ENCODE data around the gene GRPEL1.
"Not testable (repeated sequence)": the region's sequence is repeated elsewhere in the genome, so short reads cannot be mapped to it uniquely, and the experiment has no call there.

The GRPEL1 gene

DNA sequence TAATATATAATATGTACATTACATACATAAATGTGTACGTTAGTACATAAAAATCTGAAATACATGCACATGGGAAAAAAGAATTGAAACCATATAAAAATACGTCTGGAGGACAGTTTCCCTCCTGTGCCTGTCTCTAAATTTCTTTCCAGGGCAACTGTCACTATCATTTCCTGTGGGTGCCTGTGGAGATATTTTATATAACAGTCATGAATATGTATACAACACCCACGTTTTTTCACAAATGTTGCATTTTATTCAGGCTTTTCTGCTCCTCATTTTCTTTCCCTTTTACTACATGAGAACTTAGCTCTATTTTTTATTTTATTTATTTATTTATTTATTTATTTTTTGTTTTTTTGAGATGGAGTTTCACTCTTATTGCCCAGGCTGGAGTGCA is 24.2 kb upstream of the GRPEL1 start:
- no peak overlapping the region for H3K4me3 ChIP-seq (replicated peaks; ENCODE audit: low read depth, low read length)

DNA sequence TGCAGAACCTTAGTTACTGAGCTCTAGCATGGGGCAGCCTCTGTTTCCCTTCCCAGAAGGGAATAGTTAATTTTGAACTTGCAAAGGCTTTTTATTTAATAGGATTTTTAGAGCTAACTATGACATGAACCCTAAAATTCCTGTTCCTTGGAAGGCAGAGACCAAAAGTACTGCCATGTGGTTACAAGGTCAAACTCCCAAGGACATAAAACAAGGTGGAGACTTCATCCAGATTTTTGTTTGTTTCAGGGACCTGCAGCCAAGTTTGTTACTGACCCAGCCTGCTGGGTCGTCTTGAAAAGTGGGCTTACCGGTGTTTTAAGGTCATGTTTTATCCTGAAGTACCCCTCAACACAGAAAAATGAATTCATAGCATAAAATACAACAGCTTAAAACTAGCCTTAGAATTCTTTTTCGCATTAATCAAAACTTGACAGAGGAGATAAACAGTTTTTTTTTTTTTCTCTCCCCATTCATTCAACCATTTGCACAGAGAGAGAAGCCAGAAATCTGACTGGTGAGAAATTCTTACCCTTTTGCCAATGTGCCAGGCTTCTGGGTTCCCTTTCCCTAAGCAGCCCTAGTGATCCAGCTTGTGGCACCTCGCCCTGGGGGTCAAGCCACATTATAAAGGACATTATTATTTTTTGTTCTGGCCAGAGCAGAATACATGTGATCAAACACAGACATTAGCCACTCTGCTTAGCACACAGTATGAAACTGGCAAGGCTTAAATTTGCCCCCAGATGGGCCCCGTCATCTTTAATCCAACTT is 21.5 kb upstream of the GRPEL1 start:
- H3K4me3 ChIP-seq (replicated peaks; ENCODE audit: low read depth, low read length), result no peak overlapping the region
- no peak for TF ChIP-seq CTCF (IDR thresholded peaks at IDR 0.05; ENCODE audit: low read depth, low read length, missing control alignments)
- no peak for DNase-seq (ENCODE audit: extremely low read depth, low read depth)

More for the DNA sequence above, 24.2 kb upstream of the GRPEL1 start:
- TF ChIP-seq CTCF (IDR thresholded peaks at IDR 0.05; ENCODE audit: low read depth, low read length, missing control alignments), result no peak
- no peak for DNase-seq (ENCODE audit: extremely low read depth, low read depth)

GRCh38 chr4:7087036-7087435 is 19.2 kb upstream of the GRPEL1 start:
- no peak for TF ChIP-seq CTCF (IDR thresholded peaks at IDR 0.05; ENCODE audit: low read depth, low read length, missing control alignments)
- DNase-seq (ENCODE audit: extremely low read depth, low read depth), result no peak
- no peak overlapping the region for H3K4me3 ChIP-seq (replicated peaks; ENCODE audit: low read depth, low read length)

DNA sequence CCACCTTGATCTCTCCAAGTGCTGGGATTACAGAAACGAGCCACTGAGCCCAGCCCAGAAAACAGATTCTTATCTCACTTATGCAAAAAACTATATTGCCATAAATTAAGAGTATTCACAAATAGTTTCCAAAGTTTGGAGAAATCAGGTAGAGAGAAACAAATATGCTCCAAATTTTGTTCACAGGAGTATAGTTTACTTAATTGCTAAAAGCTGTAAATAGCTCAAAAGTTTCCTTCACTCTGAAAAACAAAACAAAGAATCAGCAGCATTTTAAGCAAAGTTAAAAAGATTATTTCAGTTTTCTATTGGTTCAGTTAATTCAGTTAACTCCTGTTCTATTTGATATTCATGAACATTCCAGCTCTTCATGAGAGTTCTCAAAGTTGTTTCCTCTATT is 18.5 kb upstream of the GRPEL1 start:
- H3K4me3 ChIP-seq (replicated peaks; ENCODE audit: low read depth, low read length), result no peak overlapping the region
- no peak for DNase-seq (ENCODE audit: extremely low read depth, low read depth)
- no peak for TF ChIP-seq CTCF (IDR thresholded peaks at IDR 0.05; ENCODE audit: low read depth, low read length, missing control alignments)

- H3K4me3 ChIP-seq (replicated peaks; ENCODE audit: low read depth, low read length); DNase-seq (ENCODE audit: extremely low read depth, low read depth): not testable (repeated sequence)
These were observed 16.7 kb upstream of the GRPEL1 start for GRCh38 chr4:7084564-7084961.

DNA sequence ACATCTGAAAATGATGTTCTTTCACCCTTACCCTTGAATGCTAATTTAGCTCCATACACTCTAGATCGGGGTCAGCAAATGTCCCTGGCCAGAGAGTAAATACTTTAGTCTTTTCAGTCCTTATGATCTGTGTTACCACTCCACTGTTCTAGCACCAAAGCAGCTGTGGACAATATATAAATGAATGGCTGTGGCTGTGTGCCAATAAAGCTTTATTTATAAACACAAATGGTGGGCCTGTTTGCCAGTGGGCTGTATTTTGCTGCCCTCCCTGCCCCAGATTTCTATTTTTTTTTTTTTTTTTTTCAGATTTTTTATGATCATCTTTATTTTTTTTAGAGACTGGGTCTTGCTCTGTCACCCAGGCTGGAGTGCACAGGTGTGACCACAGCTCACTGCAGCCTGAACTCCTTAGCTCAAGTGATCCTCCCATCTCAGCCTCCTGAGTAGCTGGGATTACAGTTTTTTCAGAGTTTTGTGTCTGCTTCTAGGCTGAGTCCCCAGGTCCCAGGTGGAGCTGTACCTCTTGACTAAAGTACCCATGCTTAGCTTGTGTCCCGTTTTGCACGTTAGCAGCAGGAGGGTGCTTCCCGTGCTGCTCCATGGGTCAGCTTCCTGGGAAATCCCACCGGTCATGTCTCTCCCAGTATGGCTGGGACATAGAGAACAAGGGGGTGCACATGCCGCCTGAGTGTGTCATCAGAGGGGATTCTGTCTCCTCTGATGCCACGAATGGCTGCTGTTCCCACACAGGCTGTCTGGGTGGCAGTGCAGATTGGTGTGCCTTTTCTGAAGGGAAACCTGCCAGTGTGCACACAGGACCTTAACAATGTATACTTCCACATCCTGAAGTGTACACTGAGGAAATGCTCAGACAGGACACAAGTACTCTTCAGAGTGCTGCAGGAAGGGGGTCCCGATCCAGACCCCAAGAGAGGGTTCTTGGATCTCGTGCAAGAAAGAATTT is 16.0 kb upstream of the GRPEL1 start:
- no peak for DNase-seq (ENCODE audit: extremely low read depth, low read depth)
- H3K4me3 ChIP-seq (replicated peaks; ENCODE audit: low read depth, low read length), result no peak overlapping the region
- no peak for TF ChIP-seq CTCF (IDR thresholded peaks at IDR 0.05; ENCODE audit: low read depth, low read length, missing control alignments)

- DNase-seq (ENCODE audit: extremely low read depth, low read depth); H3K4me3 ChIP-seq (replicated peaks; ENCODE audit: low read depth, low read length): not testable (repeated sequence)
These were observed 12.0 kb upstream of the GRPEL1 start for GRCh38 chr4:7079909-7080308.

GRCh38 chr4:7079483-7079882 is 11.6 kb upstream of the GRPEL1 start:
- H3K4me3 ChIP-seq (replicated peaks; ENCODE audit: low read depth, low read length); DNase-seq (ENCODE audit: extremely low read depth, low read depth): not testable (repeated sequence)
